K562 (cell line): ENCODE results near the gene CABP7. TPM values are rescaled to one million over a fixed set of nuclear protein-coding genes. Genes with fewer than 3 reads are reported as not detected.

Experiments used
- ATAC-seq: fragments of 200-7000 bp; cut with Tn5 transposase; 3 replicates; pipeline ENCODE4 v1.9.1; 2020; ENCODE audit warnings: moderate library complexity
- BruUV-seq: library from RNA; stranded (reverse); fragments of 400-500 nt; replicated peaks from 2 replicates; lab custom pipeline; 2021; lab: Mats Ljungman, UMichigan
- CTCF ChIA-PET: fragments of 300-600 bp; formaldehyde crosslinking; extraction: SDS; loops from one replicate; lab custom pipeline; 2021; ENCODE audit warnings: low intra/inter-chr PET ratio; lab: Yijun Ruan, JAX
- POLR2A ChIA-PET: fragments of 300-600, 350-650 bp; sonication (Branson Sonifier 250); formaldehyde crosslinking; extraction: SDS; loops from one replicate; lab custom pipeline; 2021; ENCODE audit warnings: antibody characterized with exemption, inconsistent platforms; lab: Yijun Ruan, JAX
- DNase-seq, 4 experiments: peaks; one replicate each; pipeline versions ENCODE4 v3.0.0 to v3.0.0-alpha.2; 2011 to 2018; ENCODE audit warnings: low spot score in 3 of 4, mixed read lengths in 3 of 4; ENCODE audit errors: extremely low read depth in 1 of 4
- FAIRE-seq: peaks from 2 replicates; lab custom pipeline; 2011; peaks lifted over from hg19 to GRCh38; lab: Jason Lieb, UNC
- H2AFZ ChIP-seq: 2 replicates; pipeline ENCODE4 v1.6.0; 2011; ENCODE audit warnings: low read depth, low read length, control low read depth, inconsistent platforms
- H3K27ac ChIP-seq: fragments of 200-600 bp; 3 replicates; pipeline ENCODE4 v1.8.0; 2011; ENCODE audit warnings: low read depth, mild to moderate bottlenecking, control low read depth, inconsistent platforms, low read length, moderate library complexity, mixed read lengths; ENCODE audit errors: extremely low read depth
- H3K27me3 ChIP-seq, 2 experiments: fragments of 300-600 bp in 1 of 2; 2 replicates in 1 of 2; 3 replicates in 1 of 2; pipeline versions ENCODE4 v1.6.0 to v1.8.0; 2011; ENCODE audit warnings: inconsistent platforms in 2 of 2, low read length in 2 of 2, mild to moderate bottlenecking in 1 of 2, mixed read lengths in 1 of 2, moderate library complexity in 1 of 2; ENCODE audit not compliant: control insufficient read depth in 2 of 2, insufficient read depth in 2 of 2
- H3K36me3 ChIP-seq: fragments of 300-600 bp; 3 replicates; pipeline ENCODE4 v1.8.0; 2011; ENCODE audit warnings: mild to moderate bottlenecking, low read length, inconsistent platforms; ENCODE audit not compliant: control insufficient read depth, insufficient read depth
- H3K4me1 ChIP-seq, 2 experiments: fragments of 200-600 bp in 1 of 2; replicated peaks in 1 of 2; 2 replicates in 1 of 2; 3 replicates in 1 of 2; pipeline versions ENCODE4 v1.5.1 to v1.8.0; 2011; ENCODE audit warnings: inconsistent platforms in 2 of 2, low read length in 2 of 2, mild to moderate bottlenecking in 1 of 2, mixed read lengths in 1 of 2, moderate library complexity in 1 of 2; ENCODE audit not compliant: control insufficient read depth in 2 of 2, insufficient read depth in 2 of 2
- H3K4me2 ChIP-seq: 2 replicates; pipeline ENCODE4 v1.6.1; 2011; ENCODE audit warnings: low read length, control low read depth, inconsistent platforms, mixed read lengths; ENCODE audit not compliant: insufficient read depth
- H3K4me3 ChIP-seq: fragments of 200-600 bp; sonication (generic), shearing (Covaris generic); 2 replicates; pipeline ENCODE4 v1.5.1; 2016; ENCODE audit warnings: control low read depth, inconsistent platforms
- H3K79me2 ChIP-seq: fragments of 200-600 bp; 3 replicates; pipeline ENCODE4 v1.8.0; 2011; ENCODE audit warnings: low read length, inconsistent platforms; ENCODE audit not compliant: control insufficient read depth, insufficient read depth
- H3K9ac ChIP-seq, 2 experiments: 2 replicates each; pipeline versions ENCODE4 v1.6.0 to v1.6.1; 2011; ENCODE audit warnings: low read depth in 2 of 2, low read length in 2 of 2, control low read depth in 1 of 2, inconsistent platforms in 1 of 2, mild to moderate bottlenecking in 1 of 2, mixed read lengths in 1 of 2; ENCODE audit not compliant: insufficient read depth in 1 of 2
- H3K9me1 ChIP-seq: one replicate; pipeline ENCODE4 v1.6.0; 2011; ENCODE audit warnings: inconsistent platforms, mild to moderate bottlenecking, low read length, moderate library complexity; ENCODE audit not compliant: control insufficient read depth, insufficient read depth
- H3K9me3 ChIP-seq: replicated peaks from 2 replicates; pipeline ENCODE4 v1.5.1; 2011; ENCODE audit warnings: low read depth, low read length, inconsistent platforms; ENCODE audit not compliant: control insufficient read depth, insufficient read depth
- H4K20me1 ChIP-seq: replicated peaks from 2 replicates; pipeline ENCODE4 v1.6.1; 2011; ENCODE audit warnings: low read length, inconsistent platforms, mixed read lengths; ENCODE audit not compliant: control insufficient read depth, insufficient read depth
- C11orf30 ChIP-seq: fragments of 450-650 bp; IDR thresholded peaks from 2 replicates; pipeline ENCODE4 v1.6.1; 2016; ENCODE audit warnings: low read depth, mild to moderate bottlenecking
- CREB3 ChIP-seq: fragments of 450-650 bp; conservative IDR thresholded peaks from 2 replicates; pipeline ENCODE4 v1.6.1; 2016; ENCODE audit warnings: missing genetic modification characterization, low read depth, mild to moderate bottlenecking, missing compliant biosample characterization, moderate library complexity
- GATA2 ChIP-seq: sonication (generic); formaldehyde crosslinking; IDR thresholded peaks from 2 replicates; pipeline ENCODE4 v1.4.0; 2020; ENCODE audit warnings: mild to moderate bottlenecking, missing genetic modification reagents
- HMG20B ChIP-seq: fragments of 250-450 bp; sonication (Bioruptor Pico); IDR thresholded peaks from 2 replicates; pipeline ENCODE4 v1.5.0; 2021; ENCODE audit warnings: mild to moderate bottlenecking
- KLF16 ChIP-seq: IDR thresholded peaks from 2 replicates; pipeline ENCODE4 v1.6.1; 2016; ENCODE audit warnings: antibody characterized with exemption
- NBN ChIP-seq: fragments of 450-650 bp; IDR thresholded peaks from 2 replicates; pipeline ENCODE4 v1.6.1; 2016; ENCODE audit warnings: low read depth, mild to moderate bottlenecking
- PCBP1 ChIP-seq: fragments of 200-400 bp; formaldehyde crosslinking; IDR thresholded peaks from 2 replicates; pipeline ENCODE4 v1.6.1; 2018; ENCODE audit warnings: mild to moderate bottlenecking, low read depth, low read length; ENCODE audit not compliant: poor library complexity, severe bottlenecking
- PHTF2 ChIP-seq: fragments of 250-450 bp; sonication (Bioruptor Pico); IDR thresholded peaks from 2 replicates; pipeline ENCODE4 v1.5.0; 2021; ENCODE audit warnings: mild to moderate bottlenecking
- THRAP3 ChIP-seq: fragments of 450-650 bp; IDR thresholded peaks from 2 replicates; pipeline ENCODE4 v1.6.1; 2016; ENCODE audit warnings: mild to moderate bottlenecking, inconsistent platforms, borderline replicate concordance
- ZBED1 ChIP-seq: IDR thresholded peaks from 2 replicates; pipeline ENCODE4 v1.6.1; 2014
- ZBTB17 ChIP-seq: fragments of 450-650 bp; formaldehyde crosslinking; IDR thresholded peaks from 2 replicates; pipeline ENCODE4 v1.4.0; 2020; ENCODE audit warnings: mild to moderate bottlenecking
- ZNF232 ChIP-seq: sonication (generic); formaldehyde crosslinking; IDR thresholded peaks from 2 replicates; pipeline ENCODE4 v1.8.0; 2022; ENCODE audit warnings: mild to moderate bottlenecking, missing genetic modification reagents
- ZNF445 ChIP-seq: fragments of 250-450 bp; sonication (Bioruptor Pico); IDR thresholded peaks from 2 replicates; pipeline ENCODE4 v1.4.0; 2020; ENCODE audit warnings: low read depth, mild to moderate bottlenecking, moderate library complexity
- ZNF507 ChIP-seq: conservative IDR thresholded peaks from 2 replicates; pipeline ENCODE4 v1.6.1; 2017; ENCODE audit warnings: missing genetic modification characterization, missing compliant biosample characterization
- WGBS: fragments of 100-300 bp; shearing (Covaris generic); methylation state at CpG from one replicate; pipeline ENCODE4 v1.1.6; 2016; ENCODE audit warnings: low coverage, mixed read lengths; ENCODE audit not compliant: insufficient coverage; ENCODE audit errors: missing lambda C conversion rate; 5-methylcytosine and 5-hydroxymethylcytosine counted together
- in situ Hi-C: fragments of 300-500 bp; cut with MboI; formaldehyde crosslinking; loops from 4 replicates; pipeline ENCODE4 v1.15.0; 2018; ENCODE audit warnings: inconsistent platforms, mixed read lengths
- intact Hi-C: fragments of 100-400 bp; cut with micrococcal nuclease; formaldehyde crosslinking; loops from 2 replicates; pipeline ENCODE4 v1.14.2; 2022
- polyA plus RNA-seq, 8 experiments: library from polyadenylated mRNA; depleted of rRNA in 4 of 8; stranded (reverse) in 5 of 8; unstranded in 3 of 8; fragments of >200 nt; fragmentation: Nextera tagmentation in 2 of 8; fragmentation: Illumina TruSeq in 1 of 8; extraction: Ambion mirVana in 2 of 8; extraction: Trizol in 1 of 8; gene quantifications; 2 replicates each; pipeline versions ENCODE4 v1.2.1 to v1.2.3, GENCODE V29; 2011 to 2014; ENCODE audit warnings: inconsistent platforms in 1 of 8, missing spikeins in 1 of 8
- total RNA-seq, 7 experiments: library from RNA; depleted of rRNA in 6 of 7; stranded (reverse); fragments of >200 nt in 6 of 7; fragmentation: Illumina TruSeq in 2 of 7; extraction: Trizol in 2 of 7; gene quantifications; 2 replicates each; pipeline versions ENCODE4 v1.2.1 to v1.2.3, GENCODE V29; 2011 to 2021; ENCODE audit warnings: low replicate concordance in 1 of 7
- TF ChIP-seq, protein P1 (sequence below): fragments of 250-450 bp; sonication (Bioruptor Pico); IDR thresholded peaks from 2 replicates; pipeline ENCODE4 v1.9.0; 2021; ENCODE audit warnings: mild to moderate bottlenecking
- TF ChIP-seq, protein P2 (sequence below), 2 experiments: fragments of 250-450 bp in 1 of 2; fragments of 450-650 bp in 1 of 2; sonication (Bioruptor Pico) in 1 of 2; IDR thresholded peaks; 2 replicates each; pipeline versions ENCODE4 v1.6.1 to v1.8.0; 2016 to 2021; ENCODE audit warnings: mild to moderate bottlenecking in 2 of 2, moderate library complexity in 2 of 2, missing compliant biosample characterization in 1 of 2, missing genetic modification characterization in 1 of 2

CABP7 gene
- total and polyA plus RNA-seq, 9 of the 15 experiments (the other 6 are each of a cell fraction or from before 2014, with no cell fraction given), result not detected

DNA sequence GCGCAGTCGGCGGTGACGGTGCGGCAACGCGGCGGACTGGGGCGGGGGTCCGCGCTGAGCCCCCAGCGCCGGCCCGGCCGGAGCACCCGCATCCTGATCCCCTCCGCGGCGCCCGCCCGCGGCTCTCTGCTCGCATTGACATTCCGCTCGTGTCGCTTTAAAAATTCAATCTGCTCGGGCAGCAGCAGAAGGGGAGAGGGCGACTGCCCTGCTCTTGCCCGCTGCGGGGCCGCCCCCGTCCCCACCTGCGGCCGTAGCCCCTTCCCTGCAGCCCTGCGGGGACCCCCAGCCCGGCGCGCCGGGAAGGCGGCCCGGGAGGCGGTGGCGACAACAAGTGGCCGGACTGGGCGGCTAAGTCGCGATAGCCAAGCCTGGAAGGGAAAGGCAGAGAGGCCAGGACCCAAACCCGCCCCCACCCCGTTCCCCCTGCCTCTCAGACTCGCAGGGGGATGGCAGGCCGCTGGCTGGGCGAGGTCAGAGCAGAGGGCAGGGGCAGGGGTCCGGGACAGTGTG, 1.1 kb downstream of the CABP7 start:
- H4K20me1 ChIP-seq, result peaks cover 16% of the 10 kb centered on the region; the same call in 1 of the 2 replicates
- FAIRE-seq, result no peak
- no peak overlapping the region for H3K4me3 ChIP-seq
- H3K27ac ChIP-seq, result no peak overlapping the region
- POLR2A ChIA-PET, result no interaction called here
- TF ChIP-seq GATA2 (CRISPR knock-in tag), result no peak
- peak; percentile 52; the same call in 1 of the 2 replicates for TF ChIP-seq ZBED1
- TF ChIP-seq, all 486 proteins: peak for 1
- no peak overlapping the region for H2AFZ ChIP-seq
- no peak for DNase-seq
- H3K9me1 ChIP-seq, result peaks cover 5% of the 10 kb centered on the region
- peaks cover 0 to 28% of the 10 kb centered on the region in 2 experiments; a peak in 2 of 5 replicates for H3K27me3 ChIP-seq
- ATAC-seq, result no peak
- peaks cover 3 to 41% of the 10 kb centered on the region in 2 experiments; a peak in 4 of 5 replicates for H3K4me1 ChIP-seq
- no peaks in the 10 kb centered on the region for H3K79me2 ChIP-seq
- no TSS peak for BruUV-seq
- H3K36me3 ChIP-seq, result no peaks in the 10 kb centered on the region
- H3K4me2 ChIP-seq, result no peak overlapping the region
- CTCF ChIA-PET, result interaction anchor here (0.5 kb wide), 1 partner anchor 210 kb away, joined by 8 read pairs; no protein-coding TSS in a partner anchor
- in situ Hi-C loops (no loop called here), intact Hi-C loops (no loop called here)
- WGBS, result 9% methylated on average over 6 of the region's 53 CpGs
- H3K9me3 ChIP-seq, result no peaks in the 10 kb centered on the region
- no peak overlapping the region for H3K9ac ChIP-seq

DNA sequence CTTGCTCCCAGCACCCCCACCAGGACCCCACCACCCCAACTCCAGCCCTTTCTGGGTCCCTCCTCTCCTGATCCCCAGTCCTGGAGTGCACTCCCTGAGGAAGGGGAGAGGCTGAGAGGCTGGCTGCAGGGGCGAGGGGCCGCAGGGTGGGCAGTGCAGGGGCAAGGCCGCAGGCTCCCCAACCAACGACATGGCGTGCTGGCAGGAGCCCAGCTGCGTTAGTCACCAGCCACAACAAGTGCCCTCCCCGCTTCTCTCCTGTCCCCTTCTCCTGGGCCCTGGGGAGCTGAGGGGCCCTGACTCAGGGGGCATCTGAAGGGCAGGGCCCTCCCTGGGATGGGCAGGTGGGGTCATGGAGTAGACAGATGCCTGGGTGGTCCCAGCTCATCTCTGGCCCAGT, 2.3 kb downstream of the CABP7 start:
- Histone ChIP-seq H3K27ac (no peak overlapping the region), H3K79me2 (no peaks in the 10 kb centered on the region), H3K4me1 (peaks cover 14 to 54% of the 10 kb centered on the region in 2 experiments; a peak in 4 of 5 replicates), H3K4me3 (no peak overlapping the region), H3K9me3 (no peaks in the 10 kb centered on the region), H2AFZ (no peak overlapping the region), H3K4me2 (no peak overlapping the region), H3K9me1 (peaks cover 4% of the 10 kb centered on the region), H4K20me1 (0 out of 2 replicates have a peak, but pooled peaks cover 11% of the 10 kb centered on the region), H3K9ac (no peak overlapping the region), H3K27me3 (peaks cover 0 to 23% of the 10 kb centered on the region in 2 experiments; a peak in 2 of 5 replicates), H3K36me3 (no peaks in the 10 kb centered on the region)
- in situ Hi-C loops (no loop called here), intact Hi-C loops (no loop called here)
- CTCF ChIA-PET, result no interaction called here
- no peak for DNase-seq
- POLR2A ChIA-PET, result no interaction called here
- WGBS, result no CpG with 5 or more reads among the region's 7 CpGs
- ATAC-seq, result no peak
- no peak for FAIRE-seq
- no TSS peak for BruUV-seq
- TF ChIP-seq PCBP1 (no peak), PHTF2 (CRISPR knock-in tag) (no peak), ZNF445 (CRISPR knock-in tag) (no peak), CREB3 (tag) (no peak), C11orf30 (no peak), ZBTB17 (CRISPR knock-in tag) (no peak), ZNF507 (no peak), KLF16 (no peak), ZNF232 (no peak), NBN (no peak), THRAP3 (no peak), HMG20B (CRISPR knock-in tag) (no peak)
- TF ChIP-seq, protein P1, sequence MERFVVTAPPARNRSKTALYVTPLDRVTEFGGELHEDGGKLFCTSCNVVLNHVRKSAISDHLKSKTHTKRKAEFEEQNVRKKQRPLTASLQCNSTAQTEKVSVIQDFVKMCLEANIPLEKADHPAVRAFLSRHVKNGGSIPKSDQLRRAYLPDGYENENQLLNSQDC (CRISPR knock-in tag), result no peak
- TF ChIP-seq, protein P2, sequence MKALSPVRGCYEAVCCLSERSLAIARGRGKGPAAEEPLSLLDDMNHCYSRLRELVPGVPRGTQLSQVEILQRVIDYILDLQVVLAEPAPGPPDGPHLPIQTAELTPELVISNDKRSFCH (CRISPR knock-in tag; IDR thresholded peaks at IDR 0.05), result no peak
- TF ChIP-seq, protein P2 (tag; IDR thresholded peaks at IDR 0.05), result no peak
